SK-N-SH (cell line): ENCODE measurements around the gene UGT1A7. TPM values are rescaled to one million over a fixed set of nuclear protein-coding genes. Genes with fewer than 3 reads are reported as not detected.

ENCODE experiments used
- CTCF ChIA-PET: fragments of 300-600, 350-600 bp; formaldehyde crosslinking; extraction: SDS; loops from one replicate; lab custom pipeline; 2021; lab: Yijun Ruan, JAX
- POLR2A ChIA-PET: fragments of 350-600 bp; sonication (Branson Sonifier 250); formaldehyde crosslinking; extraction: SDS; loops from one replicate; lab custom pipeline; 2020; ENCODE audit warnings: antibody characterized with exemption, inconsistent platforms; lab: Yijun Ruan, JAX
- DNase-seq: peaks from one replicate; pipeline ENCODE4 v3.0.0; 2012
- H2AFZ ChIP-seq: fragments of 200-600 bp; sonication (generic); 2 replicates; pipeline ENCODE4 v1.8.1; 2016; ENCODE audit warnings: antibody characterized with exemption, mild to moderate bottlenecking, low read depth
- H3F3A ChIP-seq: fragments of 200-600 bp; sonication (generic); replicated peaks from 2 replicates; pipeline ENCODE3; 2016; ENCODE audit warnings: antibody characterized with exemption, mild to moderate bottlenecking; ENCODE audit not compliant: insufficient read depth
- H3K27ac ChIP-seq, 2 experiments: fragments of 200-500 bp in 1 of 2; fragments of 200-600 bp in 1 of 2; sonication (Bioruptor generic) in 1 of 2; sonication (generic), shearing (Covaris generic) in 1 of 2; 2 replicates each; pipeline versions ENCODE4 v1.5.1 to v1.6.1; 2014 to 2016; ENCODE audit warnings: low read depth in 2 of 2, inconsistent platforms in 1 of 2, low read length in 1 of 2, mild to moderate bottlenecking in 1 of 2, mixed read lengths in 1 of 2
- H3K27me3 ChIP-seq: fragments of 200-600 bp; sonication (generic), shearing (Covaris generic); 2 replicates; pipeline ENCODE4 v1.6.1; 2016; ENCODE audit warnings: mixed run types; ENCODE audit not compliant: insufficient read depth
- H3K36me3 ChIP-seq, 2 experiments: fragments of 200-500 bp in 1 of 2; fragments of 200-600 bp in 1 of 2; sonication (Bioruptor generic) in 1 of 2; sonication (generic) in 1 of 2; replicated peaks in 1 of 2; 2 replicates each; pipeline versions ENCODE3 to v1.5.1; 2014 to 2016; ENCODE audit warnings: low read length in 1 of 2, mild to moderate bottlenecking in 1 of 2; ENCODE audit not compliant: insufficient read depth in 2 of 2, control insufficient read depth in 1 of 2
- H3K4me1 ChIP-seq, 2 experiments: fragments of 200-500 bp in 1 of 2; fragments of 200-600 bp in 1 of 2; sonication (Bioruptor generic) in 1 of 2; sonication (generic), shearing (Covaris generic) in 1 of 2; 2 replicates each; pipeline versions ENCODE4 v1.5.1 to v1.6.1; 2014 to 2016; ENCODE audit warnings: low read depth in 1 of 2, low read length in 1 of 2, mixed run types in 1 of 2; ENCODE audit not compliant: insufficient read depth in 2 of 2, control insufficient read depth in 1 of 2
- H3K4me2 ChIP-seq: fragments of 200-600 bp; sonication (generic), shearing (Covaris generic); 2 replicates; pipeline ENCODE4 v1.6.1; 2017; ENCODE audit warnings: mixed run types
- H3K4me3 ChIP-seq, 2 experiments: fragments of 200-500 bp in 1 of 2; fragments of 200-600 bp in 1 of 2; sonication (Bioruptor generic) in 1 of 2; sonication (generic), shearing (Covaris generic) in 1 of 2; 2 replicates each; pipeline versions ENCODE4 v1.5.1 to v1.8.1; 2014 to 2016; ENCODE audit warnings: low read depth in 2 of 2, inconsistent platforms in 1 of 2, low read length in 1 of 2, mild to moderate bottlenecking in 1 of 2, mixed read lengths in 1 of 2, moderate library complexity in 1 of 2
- H3K79me2 ChIP-seq: fragments of 200-600 bp; sonication (generic); 2 replicates; pipeline ENCODE4 v1.8.1; 2017; ENCODE audit warnings: mild to moderate bottlenecking; ENCODE audit not compliant: insufficient read depth
- H3K9ac ChIP-seq: fragments of 200-600 bp; sonication (generic); 2 replicates; pipeline ENCODE4 v1.6.1; 2017; ENCODE audit warnings: mixed run types
- H3K9me2 ChIP-seq: fragments of 200-600 bp; sonication (generic); 2 replicates; pipeline ENCODE4 v1.6.1; 2017; ENCODE audit warnings: mixed run types
- H3K9me3 ChIP-seq: fragments of 200-600 bp; sonication (generic); 2 replicates; pipeline ENCODE4 v1.6.1; 2017; ENCODE audit warnings: mixed run types, mild to moderate bottlenecking, moderate library complexity
- H4K20me1 ChIP-seq: fragments of 200-600 bp; sonication (generic); 2 replicates; pipeline ENCODE4 v1.6.1; 2017; ENCODE audit warnings: mild to moderate bottlenecking, mixed run types; ENCODE audit not compliant: insufficient read depth
- CHD2 ChIP-seq: fragments of 150-350 bp; IDR thresholded peaks from 2 replicates; pipeline ENCODE4 v1.6.1; 2018; ENCODE audit warnings: low read length; ENCODE audit not compliant: partially characterized antibody
- ELF1 ChIP-seq: IDR thresholded peaks from 2 replicates; pipeline ENCODE4 v1.4.0; 2012
- EP300 ChIP-seq, 2 experiments: IDR thresholded peaks; 2 replicates each; pipeline versions ENCODE4 v1.4.0 to v1.6.1; 2012; ENCODE audit warnings: borderline replicate concordance in 1 of 2, low read depth in 1 of 2, low read length in 1 of 2
- FOSL2 ChIP-seq: IDR thresholded peaks from 2 replicates; pipeline ENCODE4 v1.4.0; 2012; ENCODE audit warnings: low read depth, mild to moderate bottlenecking, moderate library complexity, borderline replicate concordance
- GABPA ChIP-seq: IDR thresholded peaks from 2 replicates; pipeline ENCODE4 v1.4.0; 2012; ENCODE audit warnings: low read depth, mild to moderate bottlenecking
- GATA2 ChIP-seq: sonication (generic); formaldehyde crosslinking; IDR thresholded peaks from 2 replicates; pipeline ENCODE4 v1.5.0; 2020; ENCODE audit warnings: mild to moderate bottlenecking, missing genetic modification reagents
- MEF2A ChIP-seq: IDR thresholded peaks from 2 replicates; pipeline ENCODE4 v1.4.0; 2012; ENCODE audit warnings: low read depth, borderline replicate concordance
- MXI1 ChIP-seq: IDR thresholded peaks from 2 replicates; pipeline ENCODE4 v1.6.1; 2012; ENCODE audit warnings: mild to moderate bottlenecking, low read depth, low read length, improper control_type of control experiment
- NFIC ChIP-seq: IDR thresholded peaks from 2 replicates; pipeline ENCODE4 v1.4.0; 2012; ENCODE audit warnings: borderline replicate concordance
- POLR2AphosphoS5 ChIP-seq: IDR thresholded peaks from 2 replicates; pipeline ENCODE4 v1.6.1; 2012; ENCODE audit warnings: low read depth, low read length
- SIN3A ChIP-seq: IDR thresholded peaks from 2 replicates; pipeline ENCODE4 v1.6.1; 2012; ENCODE audit warnings: low read depth, mild to moderate bottlenecking, low read length, moderate library complexity, borderline replicate concordance
- SMC3 ChIP-seq: IDR thresholded peaks from 2 replicates; pipeline ENCODE4 v1.6.1; 2012; ENCODE audit warnings: low read depth, low read length, improper control_type of control experiment
- TAF1 ChIP-seq: IDR thresholded peaks from 2 replicates; pipeline ENCODE4 v1.6.1; 2012; ENCODE audit warnings: low read depth, mild to moderate bottlenecking, low read length, moderate library complexity, borderline replicate concordance
- TEAD4 ChIP-seq: IDR thresholded peaks from 2 replicates; pipeline ENCODE4 v1.4.0; 2012; ENCODE audit warnings: mild to moderate bottlenecking, borderline replicate concordance; ENCODE audit not compliant: insufficient read depth
- YY1 ChIP-seq: IDR thresholded peaks from 2 replicates; pipeline ENCODE4 v1.4.0; 2012; ENCODE audit warnings: low read depth, mild to moderate bottlenecking
- WGBS: methylation state at CpG from one replicate; pipeline ENCODE4 v1.1.6; 2017; ENCODE audit warnings: low lambda C conversion rate; 5-methylcytosine and 5-hydroxymethylcytosine counted together
- polyA plus RNA-seq, 3 experiments: library from polyadenylated mRNA; depleted of rRNA; stranded (reverse); fragments of >200 nt; gene quantifications; 2 replicates each; pipeline ENCODE4 v1.2.3, GENCODE V29; 2012
- TF ChIP-seq, protein P1 (sequence below): IDR thresholded peaks from 2 replicates; pipeline ENCODE4 v1.4.0; 2012; ENCODE audit warnings: low read depth, borderline replicate concordance
- TF ChIP-seq, protein P2 (sequence below): IDR thresholded peaks from 2 replicates; pipeline ENCODE4 v1.4.0; 2012; ENCODE audit warnings: low read depth, borderline replicate concordance
- TF ChIP-seq, protein P3 (sequence below): fragments of 150-350 bp; IDR thresholded peaks from 2 replicates; pipeline ENCODE4 v1.6.1; 2017; ENCODE audit warnings: antibody characterized with exemption, low read length, low read depth, borderline replicate concordance
- TF ChIP-seq, protein P4 (sequence below): IDR thresholded peaks from 2 replicates; pipeline ENCODE4 v1.6.1; 2012; ENCODE audit warnings: mild to moderate bottlenecking, low read depth, low read length, moderate library complexity
- TF ChIP-seq, protein P5 (sequence below): fragments of 200-600 bp; sonication (generic); IDR thresholded peaks from 2 replicates; pipeline ENCODE4 v1.6.1; 2017; ENCODE audit warnings: antibody characterized with exemption, mild to moderate bottlenecking, moderate library complexity

The UGT1A7 gene
- polyA plus RNA-seq, 1 of the 3 experiments (the other 2 are of a cell fraction), result not detected

DNA sequence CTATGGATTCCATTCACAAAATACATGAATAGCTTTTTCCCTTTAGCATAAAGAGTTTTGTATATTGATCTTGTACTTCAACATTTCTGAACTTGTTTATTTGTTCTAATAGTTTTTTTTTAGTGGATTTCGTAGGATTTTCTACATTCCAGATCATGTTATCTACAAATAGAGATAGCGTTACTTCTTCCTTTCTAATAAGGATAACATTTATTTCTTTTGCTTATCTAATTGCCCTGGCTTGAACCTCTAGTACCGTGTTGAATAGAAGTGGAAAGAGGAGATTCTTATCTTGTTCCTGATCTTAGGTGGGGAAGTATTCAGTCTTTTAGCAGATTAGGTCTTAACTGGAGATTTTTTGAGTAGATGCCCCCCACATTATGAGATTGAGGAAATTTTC is 20.5 kb downstream of the UGT1A7 start:
- Histone ChIP-seq H3K79me2 (no peaks in the 10 kb centered on the region), H3K9me3 (no peaks in the 10 kb centered on the region), H3K27ac (no peak overlapping the region), H3K4me2 (no peak overlapping the region)
- no peak for DNase-seq
- TF ChIP-seq EP300 (IDR thresholded peaks at IDR 0.05; ENCODE audit: borderline replicate concordance in 1 of 2, low read depth in 1 of 2, low read length in 1 of 2), result no peak
- TF ChIP-seq MXI1, result no peak
- TF ChIP-seq NFIC, result no peak
- no peak for TF ChIP-seq SIN3A
- TF ChIP-seq SMC3, result no peak
- TF ChIP-seq, protein P1, sequence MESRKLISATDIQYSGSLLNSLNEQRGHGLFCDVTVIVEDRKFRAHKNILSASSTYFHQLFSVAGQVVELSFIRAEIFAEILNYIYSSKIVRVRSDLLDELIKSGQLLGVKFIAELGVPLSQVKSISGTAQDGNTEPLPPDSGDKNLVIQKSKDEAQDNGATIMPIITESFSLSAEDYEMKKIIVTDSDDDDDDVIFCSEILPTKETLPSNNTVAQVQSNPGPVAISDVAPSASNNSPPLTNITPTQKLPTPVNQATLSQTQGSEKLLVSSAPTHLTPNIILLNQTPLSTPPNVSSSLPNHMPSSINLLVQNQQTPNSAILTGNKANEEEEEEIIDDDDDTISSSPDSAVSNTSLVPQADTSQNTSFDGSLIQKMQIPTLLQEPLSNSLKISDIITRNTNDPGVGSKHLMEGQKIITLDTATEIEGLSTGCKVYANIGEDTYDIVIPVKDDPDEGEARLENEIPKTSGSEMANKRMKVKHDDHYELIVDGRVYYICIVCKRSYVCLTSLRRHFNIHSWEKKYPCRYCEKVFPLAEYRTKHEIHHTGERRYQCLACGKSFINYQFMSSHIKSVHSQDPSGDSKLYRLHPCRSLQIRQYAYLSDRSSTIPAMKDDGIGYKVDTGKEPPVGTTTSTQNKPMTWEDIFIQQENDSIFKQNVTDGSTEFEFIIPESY, result no peak
- TF ChIP-seq FOSL2, result no peak
- no peak for TF ChIP-seq GATA2 (CRISPR knock-in tag)
- no peak for TF ChIP-seq YY1
- TF ChIP-seq, protein P2, sequence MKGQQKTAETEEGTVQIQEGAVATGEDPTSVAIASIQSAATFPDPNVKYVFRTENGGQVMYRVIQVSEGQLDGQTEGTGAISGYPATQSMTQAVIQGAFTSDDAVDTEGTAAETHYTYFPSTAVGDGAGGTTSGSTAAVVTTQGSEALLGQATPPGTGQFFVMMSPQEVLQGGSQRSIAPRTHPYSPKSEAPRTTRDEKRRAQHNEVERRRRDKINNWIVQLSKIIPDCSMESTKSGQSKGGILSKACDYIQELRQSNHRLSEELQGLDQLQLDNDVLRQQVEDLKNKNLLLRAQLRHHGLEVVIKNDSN, result no peak
- no peak for TF ChIP-seq CHD2
- TF ChIP-seq GABPA, result no peak
- no peak for TF ChIP-seq TEAD4
- TF ChIP-seq, protein P3, sequence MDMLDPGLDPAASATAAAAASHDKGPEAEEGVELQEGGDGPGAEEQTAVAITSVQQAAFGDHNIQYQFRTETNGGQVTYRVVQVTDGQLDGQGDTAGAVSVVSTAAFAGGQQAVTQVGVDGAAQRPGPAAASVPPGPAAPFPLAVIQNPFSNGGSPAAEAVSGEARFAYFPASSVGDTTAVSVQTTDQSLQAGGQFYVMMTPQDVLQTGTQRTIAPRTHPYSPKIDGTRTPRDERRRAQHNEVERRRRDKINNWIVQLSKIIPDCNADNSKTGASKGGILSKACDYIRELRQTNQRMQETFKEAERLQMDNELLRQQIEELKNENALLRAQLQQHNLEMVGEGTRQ, result no peak
- no peak for TF ChIP-seq POLR2AphosphoS5
- TF ChIP-seq ELF1, result no peak
- TF ChIP-seq, protein P4, sequence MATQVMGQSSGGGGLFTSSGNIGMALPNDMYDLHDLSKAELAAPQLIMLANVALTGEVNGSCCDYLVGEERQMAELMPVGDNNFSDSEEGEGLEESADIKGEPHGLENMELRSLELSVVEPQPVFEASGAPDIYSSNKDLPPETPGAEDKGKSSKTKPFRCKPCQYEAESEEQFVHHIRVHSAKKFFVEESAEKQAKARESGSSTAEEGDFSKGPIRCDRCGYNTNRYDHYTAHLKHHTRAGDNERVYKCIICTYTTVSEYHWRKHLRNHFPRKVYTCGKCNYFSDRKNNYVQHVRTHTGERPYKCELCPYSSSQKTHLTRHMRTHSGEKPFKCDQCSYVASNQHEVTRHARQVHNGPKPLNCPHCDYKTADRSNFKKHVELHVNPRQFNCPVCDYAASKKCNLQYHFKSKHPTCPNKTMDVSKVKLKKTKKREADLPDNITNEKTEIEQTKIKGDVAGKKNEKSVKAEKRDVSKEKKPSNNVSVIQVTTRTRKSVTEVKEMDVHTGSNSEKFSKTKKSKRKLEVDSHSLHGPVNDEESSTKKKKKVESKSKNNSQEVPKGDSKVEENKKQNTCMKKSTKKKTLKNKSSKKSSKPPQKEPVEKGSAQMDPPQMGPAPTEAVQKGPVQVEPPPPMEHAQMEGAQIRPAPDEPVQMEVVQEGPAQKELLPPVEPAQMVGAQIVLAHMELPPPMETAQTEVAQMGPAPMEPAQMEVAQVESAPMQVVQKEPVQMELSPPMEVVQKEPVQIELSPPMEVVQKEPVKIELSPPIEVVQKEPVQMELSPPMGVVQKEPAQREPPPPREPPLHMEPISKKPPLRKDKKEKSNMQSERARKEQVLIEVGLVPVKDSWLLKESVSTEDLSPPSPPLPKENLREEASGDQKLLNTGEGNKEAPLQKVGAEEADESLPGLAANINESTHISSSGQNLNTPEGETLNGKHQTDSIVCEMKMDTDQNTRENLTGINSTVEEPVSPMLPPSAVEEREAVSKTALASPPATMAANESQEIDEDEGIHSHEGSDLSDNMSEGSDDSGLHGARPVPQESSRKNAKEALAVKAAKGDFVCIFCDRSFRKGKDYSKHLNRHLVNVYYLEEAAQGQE, result no peak
- no peak for TF ChIP-seq MEF2A
- TF ChIP-seq, protein P5, sequence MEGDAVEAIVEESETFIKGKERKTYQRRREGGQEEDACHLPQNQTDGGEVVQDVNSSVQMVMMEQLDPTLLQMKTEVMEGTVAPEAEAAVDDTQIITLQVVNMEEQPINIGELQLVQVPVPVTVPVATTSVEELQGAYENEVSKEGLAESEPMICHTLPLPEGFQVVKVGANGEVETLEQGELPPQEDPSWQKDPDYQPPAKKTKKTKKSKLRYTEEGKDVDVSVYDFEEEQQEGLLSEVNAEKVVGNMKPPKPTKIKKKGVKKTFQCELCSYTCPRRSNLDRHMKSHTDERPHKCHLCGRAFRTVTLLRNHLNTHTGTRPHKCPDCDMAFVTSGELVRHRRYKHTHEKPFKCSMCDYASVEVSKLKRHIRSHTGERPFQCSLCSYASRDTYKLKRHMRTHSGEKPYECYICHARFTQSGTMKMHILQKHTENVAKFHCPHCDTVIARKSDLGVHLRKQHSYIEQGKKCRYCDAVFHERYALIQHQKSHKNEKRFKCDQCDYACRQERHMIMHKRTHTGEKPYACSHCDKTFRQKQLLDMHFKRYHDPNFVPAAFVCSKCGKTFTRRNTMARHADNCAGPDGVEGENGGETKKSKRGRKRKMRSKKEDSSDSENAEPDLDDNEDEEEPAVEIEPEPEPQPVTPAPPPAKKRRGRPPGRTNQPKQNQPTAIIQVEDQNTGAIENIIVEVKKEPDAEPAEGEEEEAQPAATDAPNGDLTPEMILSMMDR, result no peak
- no peak for TF ChIP-seq TAF1
- TF ChIP-seq, all 33 proteins: peak for 0
- ChIA-PET POLR2A (no interaction called here), CTCF (no interaction called here)
- H3K36me3 ChIP-seq, result no peaks in the 10 kb centered on the region
- no peaks in the 10 kb centered on the region for H3K27me3 ChIP-seq
- H3K9me2 ChIP-seq, result no peaks in the 10 kb centered on the region
- no peak overlapping the region for H3K4me3 ChIP-seq
- peaks cover 3 to 9% of the 10 kb centered on the region in 2 experiments; a peak in 2 of 4 replicates for H3K4me1 ChIP-seq
- no peaks in the 10 kb centered on the region for H4K20me1 ChIP-seq
- H3K9ac ChIP-seq, result no peak overlapping the region
- no peak overlapping the region for H2AFZ ChIP-seq
- 75% methylated on average over 3 of the region's 3 CpGs for WGBS
- H3F3A ChIP-seq, result no peaks in the 10 kb centered on the region
